HepG2 (cell line): ENCODE data around the gene KIAA0930.

Source experiments
- GABPB1 ChIP-seq: IDR thresholded peaks from 2 replicates; pipeline ENCODE4 v1.6.1; 2016; ENCODE audit warnings: mild to moderate bottlenecking, missing genetic modification reagents, moderate library complexity, missing compliant biosample characterization
- MTA1 ChIP-seq: sonication (generic); formaldehyde crosslinking; IDR thresholded peaks from 2 replicates; pipeline ENCODE4 v1.4.0; 2020; ENCODE audit warnings: missing genetic modification reagents, mild to moderate bottlenecking, borderline replicate concordance
- ZNF3 ChIP-seq: IDR thresholded peaks from 2 replicates; pipeline ENCODE4 v1.7.0; 2017; ENCODE audit warnings: inconsistent platforms
- TF ChIP-seq, protein P1 (sequence below): sonication (generic); formaldehyde crosslinking; IDR thresholded peaks from 2 replicates; pipeline ENCODE4 v1.4.0; 2020; ENCODE audit warnings: missing genetic modification reagents
- TF ChIP-seq, protein P2 (sequence below): sonication (generic); formaldehyde crosslinking; conservative IDR thresholded peaks from 2 replicates; pipeline ENCODE4 v1.4.0; 2020; ENCODE audit warnings: missing genetic modification reagents
- TF ChIP-seq, protein P3 (sequence below): sonication (generic); formaldehyde crosslinking; IDR thresholded peaks from 2 replicates; pipeline ENCODE4 v1.9.0; 2021; ENCODE audit warnings: missing genetic modification reagents, mild to moderate bottlenecking, borderline replicate concordance

DNA sequence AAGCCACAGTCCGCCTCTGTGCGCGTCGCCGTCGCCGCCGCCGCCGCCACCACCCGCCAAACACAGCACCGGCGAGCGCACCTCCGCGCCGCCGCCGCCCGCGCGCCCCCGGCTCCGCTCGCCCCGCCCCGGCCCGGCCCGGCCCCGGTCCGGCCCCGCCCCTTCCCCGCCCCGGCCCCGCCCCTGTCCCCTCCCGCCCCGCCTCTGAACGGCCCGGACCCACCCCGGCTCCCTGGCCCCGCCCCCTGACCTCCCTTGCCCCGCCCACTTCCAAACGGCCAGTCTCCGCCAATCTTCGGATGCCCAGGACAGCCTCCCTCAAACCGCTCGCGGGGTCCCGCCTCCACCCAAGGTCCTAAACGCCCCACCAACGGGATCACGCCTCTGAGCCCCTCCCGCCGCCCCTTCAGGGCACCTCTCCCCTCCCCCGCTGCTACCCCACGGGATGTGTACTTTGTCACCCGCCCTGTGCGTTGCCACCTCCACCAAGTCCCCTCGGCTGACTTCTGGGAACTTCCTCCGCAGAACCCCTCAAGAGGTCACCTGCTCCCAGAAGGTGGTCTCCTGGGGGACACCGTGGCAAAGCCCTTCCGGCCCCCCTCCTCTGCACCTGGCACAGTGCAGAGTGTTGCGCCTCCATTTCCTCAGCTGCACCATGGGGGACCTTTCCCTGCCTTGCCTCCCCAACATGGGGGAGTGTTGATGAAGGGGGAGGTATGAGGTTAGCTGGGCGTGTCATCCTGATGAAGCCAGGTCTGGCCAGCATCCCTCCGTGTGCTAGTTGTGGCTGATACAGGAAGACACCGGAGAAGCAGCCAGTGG, at the start of gene KIAA0930:
- TF ChIP-seq, protein P1, sequence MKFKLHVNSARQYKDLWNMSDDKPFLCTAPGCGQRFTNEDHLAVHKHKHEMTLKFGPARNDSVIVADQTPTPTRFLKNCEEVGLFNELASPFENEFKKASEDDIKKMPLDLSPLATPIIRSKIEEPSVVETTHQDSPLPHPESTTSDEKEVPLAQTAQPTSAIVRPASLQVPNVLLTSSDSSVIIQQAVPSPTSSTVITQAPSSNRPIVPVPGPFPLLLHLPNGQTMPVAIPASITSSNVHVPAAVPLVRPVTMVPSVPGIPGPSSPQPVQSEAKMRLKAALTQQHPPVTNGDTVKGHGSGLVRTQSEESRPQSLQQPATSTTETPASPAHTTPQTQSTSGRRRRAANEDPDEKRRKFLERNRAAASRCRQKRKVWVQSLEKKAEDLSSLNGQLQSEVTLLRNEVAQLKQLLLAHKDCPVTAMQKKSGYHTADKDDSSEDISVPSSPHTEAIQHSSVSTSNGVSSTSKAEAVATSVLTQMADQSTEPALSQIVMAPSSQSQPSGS (CRISPR knock-in tag) = no peak
- TF ChIP-seq MTA1 (CRISPR knock-in tag) (no peak), GABPB1 (no peak), ZNF3 (CRISPR knock-in tag) (no peak)
- TF ChIP-seq, protein P2, sequence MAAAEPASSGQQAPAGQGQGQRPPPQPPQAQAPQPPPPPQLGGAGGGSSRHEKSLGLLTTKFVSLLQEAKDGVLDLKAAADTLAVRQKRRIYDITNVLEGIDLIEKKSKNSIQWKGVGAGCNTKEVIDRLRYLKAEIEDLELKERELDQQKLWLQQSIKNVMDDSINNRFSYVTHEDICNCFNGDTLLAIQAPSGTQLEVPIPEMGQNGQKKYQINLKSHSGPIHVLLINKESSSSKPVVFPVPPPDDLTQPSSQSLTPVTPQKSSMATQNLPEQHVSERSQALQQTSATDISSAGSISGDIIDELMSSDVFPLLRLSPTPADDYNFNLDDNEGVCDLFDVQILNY (CRISPR knock-in tag) = no peak
- TF ChIP-seq, protein P3, sequence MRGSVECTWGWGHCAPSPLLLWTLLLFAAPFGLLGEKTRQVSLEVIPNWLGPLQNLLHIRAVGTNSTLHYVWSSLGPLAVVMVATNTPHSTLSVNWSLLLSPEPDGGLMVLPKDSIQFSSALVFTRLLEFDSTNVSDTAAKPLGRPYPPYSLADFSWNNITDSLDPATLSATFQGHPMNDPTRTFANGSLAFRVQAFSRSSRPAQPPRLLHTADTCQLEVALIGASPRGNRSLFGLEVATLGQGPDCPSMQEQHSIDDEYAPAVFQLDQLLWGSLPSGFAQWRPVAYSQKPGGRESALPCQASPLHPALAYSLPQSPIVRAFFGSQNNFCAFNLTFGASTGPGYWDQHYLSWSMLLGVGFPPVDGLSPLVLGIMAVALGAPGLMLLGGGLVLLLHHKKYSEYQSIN (CRISPR knock-in tag) = no peak
